NCI-H2029 (cell line): ENCODE data around the gene ADCY3.

Experiments
- DNase-seq: peaks from one replicate; lab custom pipeline; 2025; lab: John Stamatoyannopoulos, UW

The ADCY3 gene

DNA sequence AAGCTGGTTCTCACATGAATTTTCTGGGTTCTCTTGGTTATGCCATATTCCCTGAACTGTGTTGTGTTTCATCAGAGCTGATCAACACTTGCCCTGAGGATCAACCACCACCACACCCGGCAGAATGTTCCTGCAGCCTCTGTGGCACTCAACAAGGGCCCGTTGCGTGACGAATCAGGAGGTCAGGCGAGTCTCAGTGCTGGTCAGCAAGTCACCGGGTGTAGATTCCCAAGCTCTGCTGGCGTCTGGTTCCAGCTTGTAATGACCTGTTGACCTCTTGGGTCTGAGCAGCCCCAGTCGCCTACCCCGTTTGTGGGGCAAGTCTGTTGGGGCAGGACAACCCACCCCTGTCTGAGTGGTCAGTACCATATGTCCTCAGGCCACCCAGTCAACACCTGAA is 46.0 kb downstream of the ADCY3 start:
- DNase-seq = no peak

DNA sequence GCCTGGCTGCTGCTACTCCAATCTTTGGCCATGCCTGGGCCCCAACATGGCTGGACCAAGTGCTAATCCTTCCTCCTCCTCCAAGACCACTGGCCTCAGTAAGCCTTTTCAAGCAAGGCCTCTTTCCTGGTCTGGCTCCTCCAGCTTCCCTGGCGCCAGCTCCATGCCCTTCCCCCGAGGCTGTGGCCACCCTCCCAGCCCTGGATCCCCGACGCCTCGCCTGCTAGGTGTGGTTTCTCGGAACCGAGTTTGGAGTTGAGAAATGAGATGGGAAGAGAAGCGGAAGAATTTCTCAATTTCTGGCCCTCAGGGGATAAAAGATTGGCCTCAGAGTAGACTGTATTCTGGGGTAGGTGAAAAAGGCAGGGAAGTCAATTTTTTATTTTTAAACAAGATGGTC is 46.4 kb downstream of the ADCY3 start:
- DNase-seq = no peak

DNA sequence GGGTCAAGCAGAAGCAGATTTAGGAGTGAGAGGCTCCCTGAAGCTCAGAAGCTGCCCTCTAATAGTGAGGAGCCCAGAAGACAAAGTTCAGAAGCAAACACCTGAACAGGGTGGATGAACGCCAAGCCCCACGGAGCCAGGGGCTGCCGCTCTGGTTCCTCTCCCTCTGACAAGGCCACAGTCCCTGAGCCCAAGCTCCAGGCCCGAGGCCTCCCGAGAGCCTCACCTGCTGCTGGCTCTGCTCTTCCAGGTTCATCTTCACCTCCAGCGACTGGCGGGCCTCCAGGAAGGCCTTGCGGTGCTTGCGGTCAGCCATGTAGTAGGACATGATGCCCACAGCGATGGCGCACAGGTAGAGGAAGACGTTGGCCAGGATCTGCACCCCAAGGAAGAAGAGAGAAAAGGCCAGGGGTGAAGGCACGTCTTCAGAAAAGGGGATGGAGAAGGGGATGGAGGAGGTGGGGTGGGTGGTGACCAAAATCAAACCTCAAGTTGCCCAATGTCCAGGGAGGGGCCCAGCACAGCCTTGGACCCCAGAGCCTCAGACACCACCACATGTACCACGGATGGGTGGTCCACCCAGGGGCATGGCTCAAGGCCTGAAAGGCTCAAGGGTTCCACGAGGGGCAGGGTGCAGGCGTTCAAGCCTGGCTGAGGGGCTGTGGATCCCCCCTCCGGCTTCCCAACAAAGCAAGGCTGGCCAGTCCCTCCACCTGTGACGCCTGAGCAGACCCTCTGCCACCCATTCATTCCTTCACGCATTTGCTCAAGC is 47.5 kb downstream of the ADCY3 start:
- DNase-seq = no peak

DNA sequence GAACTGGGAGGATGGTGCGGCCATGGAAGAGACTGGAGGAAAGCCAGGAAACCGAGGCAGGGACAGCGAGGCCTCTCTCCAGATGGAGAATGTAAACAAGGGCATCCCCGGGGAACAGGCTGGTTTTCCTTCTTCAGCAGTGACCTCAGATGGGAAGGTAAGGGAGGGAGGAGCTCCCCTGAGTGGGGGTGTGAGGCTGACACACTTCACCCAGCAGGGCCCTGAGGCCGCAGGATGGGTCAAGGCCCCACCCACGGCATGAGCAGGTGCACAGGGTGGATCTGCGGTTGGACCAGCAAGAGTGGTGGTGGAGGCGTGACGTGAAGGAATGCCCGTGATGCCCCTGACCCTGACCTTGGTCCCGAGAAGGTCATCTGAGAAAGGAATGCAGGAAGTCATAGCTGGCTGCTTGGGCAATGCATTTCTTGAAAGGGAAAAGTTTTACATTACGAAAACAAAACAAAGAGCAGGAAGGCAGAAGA is 48.1 kb downstream of the ADCY3 start:
- DNase-seq = no peak

DNA sequence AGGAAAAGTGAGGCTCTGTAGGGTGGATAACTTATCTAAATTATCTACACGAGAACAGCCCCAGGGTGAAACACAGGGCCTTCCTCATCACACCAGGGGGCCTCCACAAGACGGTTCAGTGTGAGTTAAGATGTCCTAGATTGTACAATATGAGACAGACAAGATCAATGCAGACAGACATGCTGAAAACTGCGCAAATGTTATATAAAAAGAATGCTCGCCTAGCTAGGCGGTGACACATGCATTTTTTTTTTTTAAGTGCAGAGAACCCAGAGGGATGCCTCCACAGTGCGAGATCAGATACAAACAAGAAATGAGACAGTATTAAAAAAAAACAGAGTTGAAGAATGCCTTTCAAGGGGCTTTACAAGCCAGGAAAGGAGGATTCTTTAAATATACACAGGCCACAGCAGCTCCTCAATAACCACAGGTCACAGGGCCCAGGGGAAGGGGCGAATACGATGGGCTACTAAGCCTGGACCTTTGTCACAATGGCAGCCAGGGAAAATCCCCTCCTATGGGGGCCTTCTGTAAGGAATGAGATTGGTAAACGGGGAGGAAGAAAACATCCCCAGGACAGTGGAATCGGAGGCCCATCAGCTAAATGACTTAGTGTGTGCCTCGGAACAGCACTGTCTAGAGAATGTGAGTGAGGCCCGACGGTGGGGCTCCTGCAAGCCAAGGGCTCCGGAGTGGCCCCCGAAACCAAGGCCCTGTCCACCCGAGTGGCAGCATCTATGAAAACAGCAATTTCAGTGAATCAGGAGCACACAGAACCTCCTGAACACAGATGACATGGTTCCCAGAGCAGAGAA is 48.9 kb downstream of the ADCY3 start:
- no peak for DNase-seq

DNA sequence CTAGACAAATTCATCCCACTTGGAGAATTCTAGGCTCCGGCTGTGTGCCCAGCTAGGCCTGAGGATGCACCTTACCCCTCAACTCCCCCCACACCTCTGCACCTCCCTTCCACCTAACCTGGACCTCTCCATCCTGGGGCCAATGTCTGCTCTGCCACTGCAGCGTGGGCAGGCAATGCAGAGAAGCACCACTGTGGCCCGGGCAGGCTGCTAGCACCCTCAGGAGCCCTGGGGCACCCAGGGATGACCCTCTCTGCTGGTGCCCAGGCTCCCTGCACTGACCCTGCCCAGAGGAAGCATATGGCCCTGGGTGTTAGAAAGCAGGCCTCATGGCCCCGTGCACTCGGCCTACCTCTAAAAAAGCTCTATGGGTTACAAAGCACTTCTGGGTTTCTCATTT is 49.6 kb downstream of the ADCY3 start:
- DNase-seq = no peak

DNA sequence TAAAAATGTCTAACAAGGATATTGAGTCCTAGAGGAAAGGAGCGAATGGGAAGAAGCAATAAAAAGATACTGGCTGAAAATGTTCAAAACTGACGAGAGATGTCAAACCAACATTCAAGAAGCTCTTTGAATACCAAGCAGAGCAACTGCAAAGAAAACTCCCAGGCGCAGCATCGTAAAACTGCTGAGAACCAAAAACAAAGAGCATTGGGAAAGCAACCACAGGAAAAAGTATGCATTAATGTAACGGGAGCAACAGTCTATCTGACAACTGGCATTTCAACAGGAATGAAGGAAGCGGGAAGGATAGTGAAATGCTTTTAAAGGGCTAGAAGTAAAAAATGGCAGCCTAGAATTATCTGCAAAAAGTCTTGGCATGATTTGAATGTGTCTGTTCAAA is 53.1 kb downstream of the ADCY3 start:
- DNase-seq = no peak

DNA sequence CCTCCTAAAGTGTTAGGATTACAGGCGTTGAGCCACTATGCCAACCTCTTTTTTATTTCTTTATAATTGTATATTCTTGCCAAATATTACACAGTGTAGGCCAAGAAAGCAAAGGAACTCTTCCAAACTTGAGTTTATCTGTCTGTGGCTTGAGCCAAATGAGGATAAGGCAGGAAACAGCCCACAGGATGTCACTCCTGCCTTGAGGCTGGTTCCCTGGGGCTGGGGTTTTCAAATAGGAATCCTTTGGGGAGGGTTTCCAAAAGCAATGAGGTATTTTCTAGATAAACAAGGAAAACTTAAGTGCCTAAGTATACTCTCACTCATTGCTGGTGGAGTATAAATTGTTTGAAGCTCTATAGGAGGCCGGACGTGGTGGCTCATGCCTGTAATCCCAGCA is 56.4 kb downstream of the ADCY3 start:
- no peak for DNase-seq

DNA sequence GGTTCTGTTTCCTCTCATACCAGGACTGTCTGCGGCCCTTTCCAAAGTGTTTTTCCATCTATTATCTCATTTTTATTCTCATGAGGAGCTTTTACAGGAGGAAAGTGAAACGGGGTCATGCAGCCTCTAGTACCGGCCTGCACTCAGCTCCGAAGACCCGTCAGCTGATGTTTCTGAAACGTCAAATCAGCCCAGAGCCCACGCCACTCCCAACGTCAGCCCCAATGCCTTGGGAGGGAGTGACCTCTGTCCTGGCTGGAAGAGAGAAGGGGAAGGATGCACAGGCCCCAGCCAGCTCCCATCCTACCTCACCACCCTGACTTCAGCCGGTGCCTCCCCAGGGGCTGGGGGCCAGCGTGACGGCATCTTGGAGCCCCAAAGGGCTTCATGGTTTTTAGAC is 58.5 kb downstream of the ADCY3 start:
- no peak for DNase-seq

DNA sequence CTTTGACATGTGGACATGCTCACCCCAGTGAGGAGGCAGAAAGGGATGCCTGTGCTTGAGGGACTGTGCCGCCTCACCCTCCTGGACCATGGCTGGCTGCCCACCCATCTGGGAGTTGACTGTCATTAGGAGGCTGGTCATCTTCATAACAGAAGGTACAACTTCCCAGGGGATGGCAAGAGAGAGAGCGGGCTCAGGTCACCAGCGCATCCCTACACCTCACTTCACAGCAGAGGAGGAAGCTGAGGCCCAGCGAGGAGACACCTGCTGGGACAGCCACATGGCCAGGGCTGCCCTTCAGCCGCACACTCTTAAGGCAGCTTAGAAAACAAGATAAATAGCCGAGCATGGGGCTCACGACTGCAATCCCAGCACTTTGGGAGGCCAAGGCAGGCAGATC is 59.4 kb downstream of the ADCY3 start:
- DNase-seq = no peak

DNA sequence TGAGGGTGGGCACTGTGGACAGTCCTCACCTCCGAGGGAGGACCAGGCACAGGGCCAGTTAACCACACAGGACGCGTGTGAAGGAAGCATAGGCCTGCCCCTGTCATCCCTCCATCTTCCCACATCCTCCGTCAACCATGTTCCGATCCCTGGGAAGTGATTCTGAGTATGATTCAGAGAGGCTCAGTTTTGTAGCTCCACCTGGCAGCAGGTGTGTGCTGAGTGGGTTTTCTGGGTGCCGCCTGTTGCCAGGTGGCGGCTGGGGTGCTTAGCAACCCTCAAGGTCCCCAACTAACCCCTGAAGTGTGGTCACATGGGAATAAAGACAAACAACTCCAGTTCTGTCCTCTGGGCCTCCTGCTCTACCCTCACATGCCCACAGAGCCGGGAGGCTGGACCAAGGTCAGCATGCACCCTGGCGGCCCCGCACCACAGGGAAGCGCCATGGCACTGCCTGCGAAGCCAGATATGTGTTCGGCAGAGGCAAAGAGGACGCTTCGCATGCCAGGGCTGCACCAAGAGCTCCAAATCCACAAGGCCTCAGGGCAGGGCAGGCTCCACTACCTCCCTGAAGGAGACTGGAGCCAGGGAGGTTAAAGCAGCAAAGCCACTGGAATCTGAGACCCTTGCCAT is 60.0 kb downstream of the ADCY3 start:
- no peak for DNase-seq

DNA sequence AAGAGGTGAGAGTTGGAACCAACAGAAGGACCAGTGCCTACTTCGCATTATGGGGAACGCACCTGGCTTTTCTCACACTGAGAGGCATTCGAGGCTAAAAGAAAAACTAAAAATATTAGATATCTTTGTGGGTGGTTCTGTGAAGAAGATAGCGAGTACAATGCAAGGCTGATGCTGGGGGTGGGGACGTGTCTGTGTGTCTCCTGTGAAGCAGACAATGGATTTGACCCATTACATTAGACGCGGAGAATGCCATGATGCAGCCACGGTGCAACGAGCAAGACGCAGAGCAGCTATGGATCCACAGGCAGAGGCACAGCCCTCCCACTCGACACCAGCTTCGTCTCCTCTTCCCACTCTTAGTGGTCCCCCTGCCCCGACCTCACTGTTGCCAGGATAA is 61.0 kb downstream of the ADCY3 start:
- DNase-seq = no peak

DNA sequence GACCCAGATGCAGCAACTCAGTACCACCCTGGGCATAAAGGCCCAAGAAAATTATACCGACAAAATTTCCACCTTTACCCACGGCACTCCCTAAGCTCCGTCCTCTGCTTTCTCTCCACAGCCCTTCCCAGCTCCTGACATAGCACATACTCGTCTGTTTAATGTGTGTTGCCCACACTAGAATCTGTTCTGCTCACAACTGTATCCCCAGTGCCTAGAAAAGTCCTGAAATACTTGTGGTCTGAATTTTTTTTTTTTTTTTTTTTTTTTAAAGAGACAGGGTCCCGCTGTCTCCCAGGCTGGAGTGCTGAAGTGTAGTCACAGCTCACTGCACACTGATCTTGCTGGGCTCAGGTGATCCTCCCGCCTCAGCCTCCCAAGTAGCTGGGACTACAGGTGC is 62.3 kb downstream of the ADCY3 start:
- DNase-seq = no peak

DNA sequence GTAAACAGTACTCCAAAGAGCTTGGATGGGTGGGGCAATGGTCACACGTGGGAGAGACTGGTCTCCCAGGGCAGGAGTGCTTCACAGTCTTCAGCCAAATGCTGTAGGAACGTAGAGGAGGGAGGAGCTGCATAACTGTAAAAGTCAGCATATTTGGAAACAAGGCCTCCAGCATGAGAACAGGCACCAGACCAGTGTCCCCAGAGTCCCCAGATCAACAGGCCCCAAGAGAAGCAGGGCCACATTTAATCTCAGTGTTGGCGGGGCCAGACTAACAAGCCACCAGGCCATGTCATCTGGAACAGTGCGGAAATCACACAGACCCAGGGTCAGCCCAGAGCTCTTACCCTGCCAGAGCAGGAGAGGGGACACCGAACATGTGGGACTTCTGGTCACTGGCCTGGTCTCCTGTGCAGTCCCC is 63.2 kb downstream of the ADCY3 start:
- DNase-seq = no peak

DNA sequence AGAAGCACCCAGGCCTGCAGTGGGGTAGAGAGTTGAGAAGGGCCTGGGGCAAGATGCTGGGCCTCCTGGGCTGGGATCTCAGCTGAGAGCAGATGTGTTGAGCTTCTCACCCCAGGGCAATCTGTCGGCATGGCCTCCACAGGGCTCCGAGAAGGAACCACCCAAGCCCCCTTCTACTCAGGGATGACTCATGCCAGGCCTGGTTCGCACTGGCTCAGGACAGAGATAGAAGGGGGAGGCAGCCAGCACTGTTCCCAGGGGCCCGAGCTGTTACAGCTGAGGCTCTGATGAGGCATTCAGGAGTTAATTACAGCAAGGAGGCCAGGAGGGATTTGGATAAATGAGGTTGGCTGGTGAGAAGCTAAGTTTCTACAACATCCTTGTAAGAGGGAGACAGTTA is 64.3 kb downstream of the ADCY3 start:
- DNase-seq = no peak

DNA sequence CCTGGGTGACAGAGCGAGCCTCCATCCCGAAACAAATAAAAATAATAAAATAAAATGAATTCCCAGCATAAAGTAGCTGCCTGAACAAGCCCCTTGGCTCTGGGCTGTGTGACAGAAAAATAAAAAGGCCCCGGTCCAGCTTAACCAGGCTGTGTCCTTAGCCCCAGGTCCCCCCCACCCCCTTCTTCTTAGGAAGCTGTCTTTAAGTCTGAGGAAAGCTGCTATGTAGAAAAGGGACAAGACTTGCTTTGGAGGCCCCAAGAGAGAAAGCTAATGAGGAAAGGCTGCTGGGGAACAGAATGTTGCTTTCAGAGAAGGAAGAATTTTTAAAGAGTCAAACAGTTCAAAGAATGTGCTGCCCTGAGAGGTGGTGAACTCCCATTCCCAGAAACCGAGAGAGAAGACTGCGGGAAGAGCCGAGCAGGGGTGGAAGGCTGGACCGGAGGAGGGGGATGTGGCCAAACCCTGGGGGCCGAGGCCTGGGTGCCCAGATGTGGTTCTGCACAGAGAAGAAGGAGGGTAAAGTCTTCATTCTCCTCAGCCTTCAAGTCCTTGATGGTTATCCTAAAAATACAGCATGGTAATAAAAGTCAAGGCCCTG is 64.9 kb downstream of the ADCY3 start:
- DNase-seq = no peak

DNA sequence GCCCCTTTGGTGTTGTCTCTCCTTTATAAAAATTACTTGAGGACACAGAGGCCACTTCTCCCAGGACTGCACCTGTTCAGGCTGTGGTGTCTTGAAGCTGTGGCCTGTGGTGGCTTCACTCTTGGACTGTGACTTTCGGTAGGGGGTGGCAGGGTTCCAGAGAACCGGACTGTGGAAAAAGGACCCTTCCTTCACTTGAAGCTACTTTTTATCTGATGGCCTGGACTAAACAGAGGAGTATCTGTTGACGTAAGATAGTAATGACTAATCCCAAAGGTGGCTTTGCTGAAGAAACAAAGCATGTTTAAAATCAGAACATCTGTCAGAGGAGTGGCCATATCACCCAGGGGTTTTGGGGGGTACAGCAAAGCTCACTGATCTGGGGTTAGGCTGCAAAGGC is 66.0 kb downstream of the ADCY3 start:
- DNase-seq = no peak

DNA sequence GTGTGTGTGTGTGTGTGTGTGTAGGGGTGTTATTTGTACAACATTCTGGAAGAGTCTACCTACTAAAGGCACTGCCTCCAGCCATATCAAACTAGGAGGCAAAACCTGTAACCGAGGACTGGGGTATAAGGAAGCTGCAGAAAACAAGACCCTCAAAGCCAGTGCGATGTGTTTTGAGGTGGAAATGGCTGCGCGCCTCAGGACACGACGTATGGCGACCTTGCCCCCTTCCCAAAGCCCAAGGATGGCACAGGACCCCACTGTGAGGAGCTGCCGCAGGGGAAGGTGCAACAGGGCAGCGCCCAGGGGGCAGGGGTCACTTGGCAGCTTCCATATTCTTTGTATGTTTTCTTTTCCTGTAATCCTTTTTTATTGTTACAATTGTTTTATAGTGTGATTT is 67.0 kb downstream of the ADCY3 start:
- DNase-seq = no peak

DNA sequence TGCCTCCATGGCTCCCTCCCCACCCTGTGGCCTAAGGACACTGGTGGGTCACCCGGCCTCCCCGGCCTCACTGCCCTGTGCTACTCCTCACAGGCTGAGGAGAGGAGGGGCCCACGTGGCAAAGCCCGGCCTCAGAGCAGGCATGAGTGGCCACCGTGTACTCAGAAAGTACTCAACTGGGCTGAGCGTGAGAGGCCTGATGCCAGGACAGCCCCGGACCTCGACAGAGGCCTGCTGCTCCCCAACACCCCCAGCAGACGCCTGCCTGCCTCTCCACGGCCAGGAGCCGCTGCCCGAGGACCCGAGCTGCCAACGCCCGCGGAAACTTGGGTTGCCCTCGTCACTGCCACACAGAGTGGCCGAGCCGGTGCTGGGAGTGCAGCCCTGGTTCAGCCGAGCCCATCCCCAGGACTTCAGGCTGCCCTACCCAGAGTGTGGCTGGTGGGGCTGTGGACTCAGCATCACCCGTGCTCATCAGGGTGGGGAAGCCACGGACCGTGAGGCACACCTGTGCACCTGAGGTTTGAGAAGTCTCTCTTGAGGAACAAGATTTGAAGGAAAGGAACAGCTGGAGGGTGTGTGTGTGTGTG is 67.5 kb downstream of the ADCY3 start:
- DNase-seq = no peak

DNA sequence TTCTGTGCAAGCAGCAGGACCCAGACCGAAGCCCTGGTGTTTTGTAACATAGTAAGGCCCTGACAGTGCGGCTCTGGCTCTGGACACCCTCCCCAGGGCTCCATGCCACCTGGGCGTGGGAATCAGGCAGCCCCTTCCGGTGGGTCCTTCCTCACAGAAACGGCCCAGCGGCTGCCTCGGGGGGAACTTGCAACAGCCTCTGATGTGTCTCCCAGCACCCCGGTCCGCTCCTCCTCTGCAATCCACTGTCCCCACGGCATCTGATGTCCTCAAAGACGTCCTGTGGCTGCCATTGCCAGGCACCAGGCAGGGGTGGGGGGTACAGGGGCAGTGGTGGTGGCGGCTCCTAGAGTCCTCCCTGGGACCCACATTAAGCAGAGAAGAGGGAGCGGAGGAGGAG is 68.0 kb downstream of the ADCY3 start:
- DNase-seq = no peak

DNA sequence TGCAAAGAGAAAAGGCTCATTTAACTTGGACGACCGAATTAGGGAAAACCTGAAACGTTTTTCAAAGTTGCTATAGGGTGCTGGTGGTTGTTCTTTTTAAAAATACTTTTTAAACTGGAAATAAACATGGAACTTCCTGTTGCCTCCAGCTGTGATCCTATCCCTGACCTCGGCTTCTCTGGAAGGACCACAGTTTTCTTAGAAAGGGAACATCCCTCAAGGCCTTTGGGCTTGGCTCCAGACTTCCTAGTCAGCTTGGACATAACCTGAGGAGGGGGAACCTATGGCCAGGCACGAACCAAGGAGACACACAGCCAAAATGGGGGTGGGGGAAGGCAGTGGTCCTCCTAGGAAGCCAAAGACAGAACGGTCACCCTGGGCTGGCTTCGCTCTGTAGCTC is 69.1 kb downstream of the ADCY3 start:
- no peak for DNase-seq

DNA sequence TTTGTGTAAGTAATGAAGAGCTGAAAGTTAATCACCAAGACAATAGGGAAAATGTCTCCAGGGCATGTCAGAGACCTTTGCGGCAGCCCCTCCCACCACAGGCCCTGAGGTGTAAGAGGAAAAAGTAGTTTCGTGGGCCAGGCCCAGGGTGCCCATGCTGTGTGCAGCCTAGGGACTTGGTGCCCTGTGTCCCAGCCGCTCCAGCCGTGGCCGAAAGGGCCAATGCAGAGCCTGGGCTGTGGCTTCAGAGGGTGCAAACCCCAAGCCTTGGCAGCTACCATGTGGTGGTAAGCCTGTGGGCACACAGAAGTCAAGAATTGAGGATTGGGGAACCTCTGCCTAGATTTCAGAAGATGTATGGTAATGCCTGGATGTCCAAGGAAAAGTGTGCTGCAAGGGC is 74.3 kb downstream of the ADCY3 start:
- no peak for DNase-seq
